Astrocyte (in vitro differentiated cells and primary cell): ENCODE measurements around the gene EIF3M. TPM values are rescaled to one million over a fixed set of nuclear protein-coding genes. Genes with fewer than 3 reads are reported as not detected.

ENCODE experiments used
- DNase-seq: peaks from one replicate; pipeline ENCODE4 v3.0.0-alpha.2; 2010; ENCODE audit warnings: low read depth
- FAIRE-seq: peaks from 2 replicates; lab custom pipeline; 2011; peaks lifted over from hg19 to GRCh38; lab: Jason Lieb, UNC
- H2AFZ ChIP-seq: 2 replicates; pipeline ENCODE4 v1.6.0; 2012; ENCODE audit warnings: low read depth, low read length, inconsistent platforms
- H3K27ac ChIP-seq: 2 replicates; pipeline ENCODE4 v1.5.1; 2011; ENCODE audit warnings: low read depth, low read length, inconsistent platforms
- H3K27me3 ChIP-seq: 2 replicates; pipeline ENCODE4 v1.6.0; 2011; ENCODE audit warnings: low read length, inconsistent platforms; ENCODE audit not compliant: insufficient read depth
- H3K36me3 ChIP-seq: 2 replicates; pipeline ENCODE4 v1.5.1; 2011; ENCODE audit warnings: low read length, inconsistent platforms; ENCODE audit not compliant: insufficient read depth
- H3K4me1 ChIP-seq: 2 replicates; pipeline ENCODE4 v1.5.1; 2011; ENCODE audit warnings: low read length, inconsistent platforms; ENCODE audit not compliant: insufficient read depth
- H3K4me2 ChIP-seq: 2 replicates; pipeline ENCODE4 v1.6.0; 2012; ENCODE audit warnings: low read length, inconsistent platforms
- H3K4me3 ChIP-seq: 2 replicates; pipeline ENCODE4 v1.5.1; 2011; ENCODE audit warnings: low read depth, mild to moderate bottlenecking, low read length, inconsistent platforms; ENCODE audit not compliant: insufficient read depth
- H3K79me2 ChIP-seq: 2 replicates; pipeline ENCODE4 v1.6.0; 2012; ENCODE audit warnings: mild to moderate bottlenecking, low read length, inconsistent platforms; ENCODE audit not compliant: insufficient read depth
- H3K9ac ChIP-seq: 2 replicates; pipeline ENCODE4 v1.6.0; 2012; ENCODE audit warnings: mild to moderate bottlenecking, low read length, inconsistent platforms
- H3K9me3 ChIP-seq: 2 replicates; pipeline ENCODE4 v1.5.1; 2012; ENCODE audit warnings: low read depth, mild to moderate bottlenecking, low read length, inconsistent platforms; ENCODE audit not compliant: insufficient read depth
- H4K20me1 ChIP-seq: 2 replicates; pipeline ENCODE4 v1.6.0; 2012; ENCODE audit warnings: low read length, inconsistent platforms; ENCODE audit not compliant: insufficient read depth
- H3K27ac Mint-ChIP-seq: one replicate; pipeline ENCODE4 v1.8.0; 2021; ENCODE audit warnings: mild to moderate bottlenecking, mixed read lengths; ENCODE audit not compliant: unreplicated experiment
- H3K27me3 Mint-ChIP-seq: one replicate; pipeline ENCODE4 v1.8.0; 2021; ENCODE audit warnings: low read depth, mixed read lengths; ENCODE audit not compliant: unreplicated experiment
- H3K36me3 Mint-ChIP-seq: one replicate; pipeline ENCODE4 v1.8.0; 2021; ENCODE audit warnings: low read depth, mixed read lengths; ENCODE audit not compliant: unreplicated experiment
- H3K4me1 Mint-ChIP-seq: one replicate; pipeline ENCODE4 v1.8.0; 2021; ENCODE audit warnings: low read depth, mixed read lengths; ENCODE audit not compliant: unreplicated experiment
- H3K4me3 Mint-ChIP-seq: one replicate; pipeline ENCODE4 v1.8.0; 2021; ENCODE audit warnings: mild to moderate bottlenecking, moderate library complexity, mixed read lengths; ENCODE audit not compliant: unreplicated experiment
- H3K9me3 Mint-ChIP-seq: one replicate; pipeline ENCODE4 v1.8.0; 2021; ENCODE audit warnings: mild to moderate bottlenecking, mixed read lengths; ENCODE audit not compliant: unreplicated experiment
- EZH2 ChIP-seq: IDR thresholded peaks from 2 replicates; pipeline ENCODE4 v1.6.1; 2012; ENCODE audit warnings: mild to moderate bottlenecking, low read length, inconsistent platforms; ENCODE audit not compliant: insufficient read depth
- total RNA-seq: library from RNA; stranded (reverse); gene quantifications from 2 replicates; pipeline ENCODE4 v1.2.1, GENCODE V29; 2021
- TF ChIP-seq, protein P1 (sequence below): IDR thresholded peaks from 2 replicates; pipeline ENCODE4 v1.5.1; 2011; ENCODE audit warnings: low read depth, mild to moderate bottlenecking, inconsistent platforms, low read length, moderate library complexity; ENCODE audit not compliant: insufficient read depth

EIF3M gene
- total RNA-seq, 1 donor from 2014 or later: 287 TPM

DNA sequence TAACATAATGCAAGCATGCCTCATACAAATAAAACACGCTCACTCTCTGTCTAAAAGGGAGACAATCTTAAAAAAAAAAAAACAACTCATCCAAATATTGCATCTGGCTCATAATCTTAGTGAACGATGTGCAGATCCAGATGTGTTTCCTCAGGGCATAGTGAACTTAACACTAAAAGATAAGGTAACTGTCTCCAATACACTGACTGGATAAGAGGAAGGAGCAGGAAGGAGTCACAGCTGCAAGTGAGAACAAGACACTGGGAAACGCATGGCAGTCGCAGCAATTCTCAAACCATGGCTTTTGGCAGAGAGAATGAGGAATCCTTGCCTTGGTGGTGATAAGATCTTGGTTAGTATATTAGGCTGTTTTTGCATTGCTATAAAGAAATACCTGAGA is 9.2 kb upstream of the EIF3M start:
- no peak overlapping the region for H3K9ac ChIP-seq
- Mint-ChIP-seq H3K27ac (no peak overlapping the region), H3K4me1 (peaks cover 5% of the 10 kb centered on the region), H3K36me3 (no peaks in the 10 kb centered on the region), H3K27me3 (peaks cover 3% of the 10 kb centered on the region), H3K9me3 (peaks cover 3% of the 10 kb centered on the region), H3K4me3 (no peak overlapping the region)
- no peak overlapping the region for H3K27ac ChIP-seq
- H3K36me3 ChIP-seq: no peaks in the 10 kb centered on the region
- TF ChIP-seq, protein P1, sequence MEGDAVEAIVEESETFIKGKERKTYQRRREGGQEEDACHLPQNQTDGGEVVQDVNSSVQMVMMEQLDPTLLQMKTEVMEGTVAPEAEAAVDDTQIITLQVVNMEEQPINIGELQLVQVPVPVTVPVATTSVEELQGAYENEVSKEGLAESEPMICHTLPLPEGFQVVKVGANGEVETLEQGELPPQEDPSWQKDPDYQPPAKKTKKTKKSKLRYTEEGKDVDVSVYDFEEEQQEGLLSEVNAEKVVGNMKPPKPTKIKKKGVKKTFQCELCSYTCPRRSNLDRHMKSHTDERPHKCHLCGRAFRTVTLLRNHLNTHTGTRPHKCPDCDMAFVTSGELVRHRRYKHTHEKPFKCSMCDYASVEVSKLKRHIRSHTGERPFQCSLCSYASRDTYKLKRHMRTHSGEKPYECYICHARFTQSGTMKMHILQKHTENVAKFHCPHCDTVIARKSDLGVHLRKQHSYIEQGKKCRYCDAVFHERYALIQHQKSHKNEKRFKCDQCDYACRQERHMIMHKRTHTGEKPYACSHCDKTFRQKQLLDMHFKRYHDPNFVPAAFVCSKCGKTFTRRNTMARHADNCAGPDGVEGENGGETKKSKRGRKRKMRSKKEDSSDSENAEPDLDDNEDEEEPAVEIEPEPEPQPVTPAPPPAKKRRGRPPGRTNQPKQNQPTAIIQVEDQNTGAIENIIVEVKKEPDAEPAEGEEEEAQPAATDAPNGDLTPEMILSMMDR: no peak
- no peak for TF ChIP-seq EZH2
- no peak for DNase-seq
- no peak overlapping the region for H3K4me3 ChIP-seq
- no peak for FAIRE-seq
- no peak overlapping the region for H3K4me2 ChIP-seq
- no peaks in the 10 kb centered on the region for H3K9me3 ChIP-seq
- no peaks in the 10 kb centered on the region for H4K20me1 ChIP-seq
- no peaks in the 10 kb centered on the region for H3K27me3 ChIP-seq
- no peak overlapping the region for H2AFZ ChIP-seq
- no peaks in the 10 kb centered on the region for H3K4me1 ChIP-seq
- H3K79me2 ChIP-seq: no peaks in the 10 kb centered on the region

DNA sequence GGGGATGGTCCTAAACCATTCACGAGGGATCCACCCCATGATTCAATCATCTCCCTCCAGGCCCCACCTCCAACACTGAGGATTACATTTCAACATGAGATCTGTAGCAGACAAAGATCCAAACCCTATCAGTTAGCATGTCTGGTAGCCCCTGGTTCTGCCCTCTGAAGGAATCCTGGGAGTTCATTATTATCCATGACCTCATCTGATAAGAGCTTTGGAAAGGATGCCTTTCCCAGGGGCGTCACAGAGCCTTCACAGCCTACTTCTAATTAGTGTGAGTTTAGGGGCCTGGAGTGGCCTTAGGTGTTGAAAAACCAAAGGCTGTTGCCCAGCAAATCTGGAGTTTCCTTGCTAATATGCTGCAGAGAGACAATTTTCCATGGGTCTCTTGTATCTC is 8.6 kb upstream of the EIF3M start:
- Mint-ChIP-seq H3K27me3 (peaks cover 3% of the 10 kb centered on the region), H3K36me3 (no peaks in the 10 kb centered on the region), H3K4me1 (peaks cover 5% of the 10 kb centered on the region), H3K4me3 (no peak overlapping the region), H3K27ac (no peak overlapping the region), H3K9me3 (peaks cover 3% of the 10 kb centered on the region)
- H2AFZ ChIP-seq: no peak overlapping the region
- FAIRE-seq: no peak
- no peaks in the 10 kb centered on the region for H3K36me3 ChIP-seq
- no peak overlapping the region for H3K4me2 ChIP-seq
- no peak for TF ChIP-seq EZH2
- TF ChIP-seq, protein P1: no peak
- no peaks in the 10 kb centered on the region for H3K9me3 ChIP-seq
- H4K20me1 ChIP-seq: no peaks in the 10 kb centered on the region
- no peaks in the 10 kb centered on the region for H3K27me3 ChIP-seq
- no peak overlapping the region for H3K27ac ChIP-seq
- H3K4me1 ChIP-seq: no peaks in the 10 kb centered on the region
- no peak overlapping the region for H3K9ac ChIP-seq
- DNase-seq: no peak
- H3K79me2 ChIP-seq: no peaks in the 10 kb centered on the region
- no peak overlapping the region for H3K4me3 ChIP-seq

DNA sequence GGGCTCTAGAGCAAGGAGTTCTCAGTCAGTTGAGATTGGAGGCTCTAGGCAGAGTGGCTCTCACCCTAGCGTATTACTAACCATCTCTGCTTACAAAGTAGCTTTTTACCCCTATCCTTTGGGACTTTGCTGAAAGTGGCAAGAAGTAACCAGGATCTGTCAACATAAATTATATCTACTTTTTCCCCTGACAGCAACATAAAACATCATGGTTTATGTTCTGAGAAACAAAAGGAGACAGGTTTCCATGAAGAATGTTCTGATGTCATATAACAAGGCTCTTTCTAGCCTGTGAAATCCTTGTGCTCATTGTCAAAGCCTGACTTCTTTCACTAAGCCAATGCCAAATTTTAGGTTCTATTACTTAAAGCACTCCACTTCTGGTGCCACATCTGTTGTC is 7.2 kb upstream of the EIF3M start:
- DNase-seq: no peak
- H3K4me1 ChIP-seq: no peaks in the 10 kb centered on the region
- no peaks in the 10 kb centered on the region for H4K20me1 ChIP-seq
- no peak for FAIRE-seq
- no peak overlapping the region for H3K9ac ChIP-seq
- TF ChIP-seq EZH2: no peak
- TF ChIP-seq, protein P1: no peak
- no peaks in the 10 kb centered on the region for H3K36me3 Mint-ChIP-seq
- no peaks in the 10 kb centered on the region for H3K27me3 ChIP-seq
- no peaks in the 10 kb centered on the region for H3K36me3 ChIP-seq
- no peaks in the 10 kb centered on the region for H3K79me2 ChIP-seq
- H3K4me3 Mint-ChIP-seq: no peak overlapping the region
- no peaks in the 10 kb centered on the region for H3K4me1 Mint-ChIP-seq
- peaks cover 3% of the 10 kb centered on the region for H3K9me3 Mint-ChIP-seq
- no peak overlapping the region for H3K4me2 ChIP-seq
- H3K27ac ChIP-seq: no peak overlapping the region
- no peak overlapping the region for H2AFZ ChIP-seq
- H3K9me3 ChIP-seq: no peaks in the 10 kb centered on the region
- peaks cover 3% of the 10 kb centered on the region for H3K27me3 Mint-ChIP-seq
- no peak overlapping the region for H3K27ac Mint-ChIP-seq
- no peak overlapping the region for H3K4me3 ChIP-seq
